ENCODE measurements around the gene ERC1. TPM values are rescaled to one million over a fixed set of nuclear protein-coding genes. Genes with fewer than 3 reads are reported as not detected.

Gene ERC1
- total RNA-seq, 4 donors from 2014 or later = 28.9 to 106 (median 43.6) TPM

DNA sequence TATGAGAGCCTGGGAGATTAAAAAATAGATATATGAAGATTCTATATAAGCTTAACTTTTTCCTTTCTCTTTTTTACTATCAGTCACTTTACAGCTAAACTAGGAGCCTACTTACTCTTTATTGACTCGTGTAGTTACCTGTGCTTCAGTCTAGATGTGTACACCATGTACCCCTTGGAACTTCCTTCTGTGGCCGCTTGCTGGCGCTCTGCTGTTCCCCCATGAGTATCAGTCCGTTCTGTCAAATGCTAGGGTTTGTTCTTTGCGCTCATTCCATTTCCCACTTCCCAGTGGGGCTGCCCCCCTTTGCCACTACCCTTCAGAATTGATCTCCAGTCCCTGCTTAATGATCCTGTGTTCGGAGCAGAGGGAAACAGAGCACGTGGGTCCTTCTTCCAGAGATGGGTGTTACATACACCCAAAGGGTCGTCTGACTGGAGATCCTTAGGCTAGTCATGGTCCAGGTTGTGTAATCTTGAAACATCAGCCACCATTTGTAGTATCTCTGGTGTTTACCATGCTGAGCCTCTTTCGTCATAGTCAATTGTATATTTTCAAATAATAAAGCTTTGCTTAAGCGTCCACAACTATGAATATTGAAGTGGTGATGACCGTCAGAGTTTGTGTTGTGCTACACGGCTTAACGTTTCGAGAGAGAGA, 443.4 kb downstream of the ERC1 start:
- no peaks in the 10 kb centered on the region for H3K4me1 ChIP-seq
- no peak for DNase-seq
- no peaks in the 10 kb centered on the region for H3K27me3 ChIP-seq
- TF ChIP-seq POLR2A (IDR thresholded peaks at IDR 0.05) = no peak
- no peaks in the 10 kb centered on the region for H3K36me3 ChIP-seq
- H3K9me3 ChIP-seq = no peaks in the 10 kb centered on the region
- intact Hi-C loops (cut with DNase I; ENCODE audit: low total_unique reads) = no loop called here
- no peak overlapping the region for H3K27ac ChIP-seq
- no peak overlapping the region for H3K4me3 ChIP-seq

DNA sequence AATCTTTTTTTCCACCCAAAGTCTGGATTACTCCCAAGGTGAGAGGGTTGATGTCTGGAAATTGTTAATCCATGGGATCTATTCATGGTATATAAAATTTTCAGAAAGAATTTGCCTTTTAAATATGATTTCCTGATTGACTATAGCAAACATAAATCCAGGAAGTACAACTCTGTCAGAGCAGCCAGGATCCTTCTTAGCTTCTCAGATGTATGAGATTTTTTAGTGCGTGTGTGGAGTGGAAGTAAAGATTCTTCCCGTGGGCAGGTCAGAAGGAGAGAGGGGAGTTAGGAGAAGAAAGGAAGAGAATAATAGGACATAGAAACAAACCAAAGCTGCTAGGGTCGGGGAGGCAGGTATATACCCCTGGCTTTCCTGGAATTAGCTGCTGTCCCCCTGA, 444.0 kb downstream of the ERC1 start:
- intact Hi-C loops (cut with DNase I; ENCODE audit: low total_unique reads) = no loop called here
- H3K27ac ChIP-seq = peak overlapping the region in 1 of 2 donors; percentile 22
- no peak overlapping the region for H3K4me3 ChIP-seq
- H3K9me3 ChIP-seq = no peaks in the 10 kb centered on the region
- H3K36me3 ChIP-seq = no peaks in the 10 kb centered on the region
- no peak for DNase-seq
- no peaks in the 10 kb centered on the region for H3K27me3 ChIP-seq
- no peaks in the 10 kb centered on the region for H3K4me1 ChIP-seq
- TF ChIP-seq POLR2A (IDR thresholded peaks at IDR 0.05) = no peak
- TF ChIP-seq, protein P1, sequence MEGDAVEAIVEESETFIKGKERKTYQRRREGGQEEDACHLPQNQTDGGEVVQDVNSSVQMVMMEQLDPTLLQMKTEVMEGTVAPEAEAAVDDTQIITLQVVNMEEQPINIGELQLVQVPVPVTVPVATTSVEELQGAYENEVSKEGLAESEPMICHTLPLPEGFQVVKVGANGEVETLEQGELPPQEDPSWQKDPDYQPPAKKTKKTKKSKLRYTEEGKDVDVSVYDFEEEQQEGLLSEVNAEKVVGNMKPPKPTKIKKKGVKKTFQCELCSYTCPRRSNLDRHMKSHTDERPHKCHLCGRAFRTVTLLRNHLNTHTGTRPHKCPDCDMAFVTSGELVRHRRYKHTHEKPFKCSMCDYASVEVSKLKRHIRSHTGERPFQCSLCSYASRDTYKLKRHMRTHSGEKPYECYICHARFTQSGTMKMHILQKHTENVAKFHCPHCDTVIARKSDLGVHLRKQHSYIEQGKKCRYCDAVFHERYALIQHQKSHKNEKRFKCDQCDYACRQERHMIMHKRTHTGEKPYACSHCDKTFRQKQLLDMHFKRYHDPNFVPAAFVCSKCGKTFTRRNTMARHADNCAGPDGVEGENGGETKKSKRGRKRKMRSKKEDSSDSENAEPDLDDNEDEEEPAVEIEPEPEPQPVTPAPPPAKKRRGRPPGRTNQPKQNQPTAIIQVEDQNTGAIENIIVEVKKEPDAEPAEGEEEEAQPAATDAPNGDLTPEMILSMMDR (IDR thresholded peaks at IDR 0.05) = no peak

DNA sequence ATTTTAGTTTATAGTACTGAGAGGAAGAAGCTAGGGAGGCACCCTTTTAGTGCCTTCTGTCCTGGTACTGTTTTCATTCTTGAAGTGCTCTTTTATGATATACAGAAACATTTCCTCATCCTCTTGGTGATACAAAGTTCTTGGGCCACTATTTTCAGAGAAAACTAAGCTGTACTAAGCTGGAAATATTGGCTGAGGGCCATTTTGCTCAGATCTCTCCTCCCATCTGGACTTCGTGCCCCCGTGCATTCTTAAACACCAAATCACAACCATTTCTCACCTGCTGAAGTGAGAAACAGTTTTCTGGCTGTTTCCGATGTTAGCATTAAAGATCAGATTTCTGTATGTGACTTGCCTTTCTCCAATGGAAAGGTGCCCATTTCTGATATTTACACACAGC, 444.4 kb downstream of the ERC1 start:
- Histone ChIP-seq H3K9me3 (no peaks in the 10 kb centered on the region), H3K27ac (peak overlapping the region in 1 of 2 donors; percentile 22), H3K27me3 (no peaks in the 10 kb centered on the region), H3K4me1 (no peaks in the 10 kb centered on the region), H3K36me3 (no peaks in the 10 kb centered on the region), H3K4me3 (no peak overlapping the region)
- no peak for DNase-seq
- intact Hi-C loops (cut with DNase I; ENCODE audit: low total_unique reads) = no loop called here
- no peak for TF ChIP-seq POLR2A (IDR thresholded peaks at IDR 0.05)
- TF ChIP-seq, protein P1 (IDR thresholded peaks at IDR 0.05) = no peak

DNA sequence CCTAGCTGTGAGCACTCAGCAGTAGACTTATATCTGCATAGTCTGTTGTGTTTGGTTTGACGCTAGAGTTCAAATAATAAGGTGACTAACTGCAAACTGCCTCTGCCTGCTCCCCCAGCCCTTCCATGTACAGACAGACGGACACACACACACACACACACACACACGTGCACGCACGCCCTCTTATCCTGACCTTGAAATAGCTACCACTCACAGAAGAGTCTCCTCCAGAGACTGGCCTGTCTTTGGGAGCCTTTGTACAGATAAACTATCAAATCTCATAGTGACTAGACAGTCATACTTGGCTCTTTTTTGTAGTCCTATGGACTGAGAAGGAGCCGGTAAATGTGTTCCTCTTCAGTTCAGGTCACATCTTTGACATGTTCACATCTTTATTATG, 445.0 kb downstream of the ERC1 start:
- no peak overlapping the region for H3K4me3 ChIP-seq
- H3K4me1 ChIP-seq = no peaks in the 10 kb centered on the region
- DNase-seq = no peak
- no peaks in the 10 kb centered on the region for H3K9me3 ChIP-seq
- TF ChIP-seq, protein P1 (IDR thresholded peaks at IDR 0.05) = no peak
- TF ChIP-seq POLR2A (IDR thresholded peaks at IDR 0.05) = no peak
- intact Hi-C loops (cut with DNase I; ENCODE audit: low total_unique reads) = no loop called here
- H3K27ac ChIP-seq = no peak overlapping the region
- H3K36me3 ChIP-seq = no peaks in the 10 kb centered on the region
- H3K27me3 ChIP-seq = no peaks in the 10 kb centered on the region

DNA sequence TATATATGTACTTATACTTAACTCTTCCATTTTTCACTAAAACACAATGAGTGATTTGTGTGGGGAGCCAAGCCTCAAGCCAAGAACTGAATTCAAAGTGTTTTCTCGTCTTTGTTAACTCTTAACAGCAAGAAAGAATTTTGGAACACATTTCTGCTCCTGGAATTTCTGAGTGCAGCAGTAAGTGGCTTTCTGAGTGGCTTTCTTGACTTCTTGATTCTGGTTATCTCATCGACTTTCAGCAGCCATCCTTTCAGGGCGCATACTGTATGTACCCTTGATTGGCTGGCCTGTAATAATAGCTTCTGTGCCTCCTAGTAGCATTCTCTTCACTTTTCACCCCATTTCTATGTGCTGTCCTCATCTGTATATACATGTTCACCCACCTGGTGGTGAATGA, 446.0 kb downstream of the ERC1 start:
- no peak overlapping the region for H3K27ac ChIP-seq
- no peak for TF ChIP-seq POLR2A (IDR thresholded peaks at IDR 0.05)
- TF ChIP-seq, protein P1 (IDR thresholded peaks at IDR 0.05) = no peak
- intact Hi-C loops (cut with DNase I; ENCODE audit: low total_unique reads) = no loop called here

DNA sequence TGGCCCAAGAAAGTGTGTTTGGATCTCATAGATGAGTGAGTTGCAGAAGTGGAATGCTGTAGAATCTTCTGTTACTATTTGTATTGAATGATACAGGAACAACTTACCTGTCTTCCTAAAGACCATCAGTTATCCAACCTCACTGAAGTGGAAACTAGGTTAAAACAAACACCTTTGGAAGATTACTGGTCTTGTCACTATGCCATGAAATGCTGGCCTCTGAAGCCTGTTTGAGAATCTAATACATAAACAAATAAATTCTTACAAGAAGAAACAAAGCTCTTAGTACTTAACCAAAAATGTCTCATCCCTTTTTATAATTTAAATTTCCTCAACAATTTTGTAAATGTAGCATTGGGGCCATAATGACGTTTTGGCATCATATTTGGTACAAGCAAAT, 448.2 kb downstream of the ERC1 start:
- TF ChIP-seq POLR2A (IDR thresholded peaks at IDR 0.05) = no peak
- TF ChIP-seq, protein P1 (IDR thresholded peaks at IDR 0.05) = no peak
- no peak overlapping the region for H3K27ac ChIP-seq
- DNase-seq = no peak
- no peaks in the 10 kb centered on the region for H3K9me3 ChIP-seq
- no peaks in the 10 kb centered on the region for H3K27me3 ChIP-seq
- no peaks in the 10 kb centered on the region for H3K4me1 ChIP-seq
- no peaks in the 10 kb centered on the region for H3K36me3 ChIP-seq
- H3K4me3 ChIP-seq = no peak overlapping the region
- intact Hi-C loops (cut with DNase I; ENCODE audit: low total_unique reads) = no loop called here

More for the DNA sequence above, 446.0 kb downstream of the ERC1 start:
- no peak for DNase-seq
- no peaks in the 10 kb centered on the region for H3K9me3 ChIP-seq
- H3K4me1 ChIP-seq = no peaks in the 10 kb centered on the region
- H3K36me3 ChIP-seq = no peaks in the 10 kb centered on the region
- no peak overlapping the region for H3K4me3 ChIP-seq
- no peaks in the 10 kb centered on the region for H3K27me3 ChIP-seq

Data from uterus (tissue), 4 donors.